Measurements from ENCODE around the gene CYP21A2.
"Not testable (repeated sequence)": the region's sequence is repeated elsewhere in the genome, so short reads cannot be mapped to it uniquely, and the experiment has no call there.

Gene CYP21A2

DNA sequence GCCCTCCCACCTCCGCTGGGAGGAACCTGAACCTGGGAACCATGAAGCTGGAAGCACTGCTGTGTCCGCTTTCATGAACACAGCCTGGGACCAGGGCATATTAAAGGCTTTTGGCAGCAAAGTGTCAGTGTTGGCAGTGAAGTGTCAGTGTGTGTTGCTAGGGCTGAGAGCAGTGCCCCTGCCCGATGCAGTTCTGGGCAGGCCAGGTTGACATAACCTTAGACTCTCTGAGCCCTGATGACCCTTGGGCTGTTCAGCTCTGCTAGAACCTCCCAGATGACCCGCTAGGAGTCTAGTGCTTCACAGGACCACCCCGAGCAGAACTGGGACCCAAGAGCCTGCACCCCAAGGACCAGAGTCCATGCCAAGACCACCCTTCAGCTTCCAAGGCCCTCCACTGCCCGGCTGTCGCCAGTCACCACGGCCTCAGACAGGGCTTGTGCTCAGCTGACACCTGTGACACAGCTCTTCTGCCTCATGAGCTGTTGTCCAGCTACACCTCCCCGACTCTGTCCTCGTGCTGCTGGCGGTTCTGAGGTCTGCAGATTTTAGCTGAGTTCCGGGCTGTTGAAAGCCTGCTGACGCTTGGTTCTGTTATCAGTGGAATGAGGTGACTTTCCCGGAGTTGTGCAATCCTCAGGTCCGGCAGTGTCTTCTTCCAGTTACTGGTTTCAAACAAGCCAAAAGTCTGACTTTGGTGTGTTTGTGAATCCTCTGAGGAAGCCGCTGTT is 2.8 kb upstream of the CYP21A2 start:
- DNase-seq, result not testable (repeated sequence)

DNA sequence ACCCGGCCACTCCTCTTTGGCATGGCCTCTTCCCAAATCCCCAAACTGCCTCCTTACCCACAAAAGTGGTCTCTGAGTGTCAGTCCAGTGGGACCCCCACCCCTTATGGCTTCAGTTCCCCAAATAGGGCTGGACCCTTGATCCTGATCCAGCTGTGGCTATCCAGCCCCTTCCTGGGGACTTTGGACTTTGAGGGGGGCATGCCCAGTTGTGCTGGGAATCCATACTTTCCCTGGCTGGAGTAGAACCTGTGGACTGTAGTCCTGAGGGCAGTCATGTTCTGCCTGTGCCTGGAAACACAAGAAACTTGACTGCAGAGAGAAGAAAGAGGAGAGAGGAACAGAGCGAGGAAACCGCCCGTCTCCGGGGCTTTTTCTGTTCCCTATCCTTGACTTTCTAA is 1.1 kb upstream of the CYP21A2 start:
- not testable (repeated sequence) for DNase-seq

DNA sequence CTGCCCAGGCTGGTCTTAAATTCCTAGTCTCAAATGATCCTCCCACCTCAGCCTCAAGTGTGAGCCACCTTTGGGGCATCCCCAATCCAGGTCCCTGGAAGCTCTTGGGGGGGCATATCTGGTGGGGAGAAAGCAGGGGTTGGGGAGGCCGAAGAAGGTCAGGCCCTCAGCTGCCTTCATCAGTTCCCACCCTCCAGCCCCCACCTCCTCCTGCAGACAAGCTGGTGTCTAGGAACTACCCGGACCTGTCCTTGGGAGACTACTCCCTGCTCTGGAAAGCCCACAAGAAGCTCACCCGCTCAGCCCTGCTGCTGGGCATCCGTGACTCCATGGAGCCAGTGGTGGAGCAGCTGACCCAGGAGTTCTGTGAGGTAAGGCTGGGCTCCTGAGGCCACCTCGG is 663 bp downstream of the CYP21A2 start:
- not testable (repeated sequence) for DNase-seq

DNA sequence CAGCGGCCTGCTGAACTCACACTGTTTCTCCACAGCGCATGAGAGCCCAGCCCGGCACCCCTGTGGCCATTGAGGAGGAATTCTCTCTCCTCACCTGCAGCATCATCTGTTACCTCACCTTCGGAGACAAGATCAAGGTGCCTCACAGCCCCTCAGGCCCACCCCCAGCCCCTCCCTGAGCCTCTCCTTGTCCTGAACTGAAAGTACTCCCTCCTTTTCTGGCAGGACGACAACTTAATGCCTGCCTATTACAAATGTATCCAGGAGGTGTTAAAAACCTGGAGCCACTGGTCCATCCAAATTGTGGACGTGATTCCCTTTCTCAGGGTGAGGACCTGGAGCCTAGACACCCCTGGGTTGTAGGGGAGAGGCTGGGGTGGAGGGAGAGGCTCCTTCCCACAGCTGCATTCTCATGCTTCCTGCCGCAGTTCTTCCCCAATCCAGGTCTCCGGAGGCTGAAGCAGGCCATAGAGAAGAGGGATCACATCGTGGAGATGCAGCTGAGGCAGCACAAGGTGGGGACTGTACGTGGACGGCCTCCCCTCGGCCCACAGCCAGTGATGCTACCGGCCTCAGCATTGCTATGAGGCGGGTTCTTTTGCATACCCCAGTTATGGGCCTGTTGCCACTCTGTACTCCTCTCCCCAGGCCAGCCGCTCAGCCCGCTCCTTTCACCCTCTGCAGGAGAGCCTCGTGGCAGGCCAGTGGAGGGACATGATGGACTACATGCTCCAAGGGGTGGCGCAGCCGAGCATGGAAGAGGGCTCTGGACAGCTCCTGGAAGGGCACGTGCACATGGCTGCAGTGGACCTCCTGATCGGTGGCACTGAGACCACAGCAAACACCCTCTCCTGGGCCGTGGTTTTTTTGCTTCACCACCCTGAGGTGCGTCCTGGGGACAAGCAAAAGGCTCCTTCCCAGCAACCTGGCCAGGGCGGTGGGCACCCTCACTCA is 1.4 kb downstream of the CYP21A2 start:
- not testable (repeated sequence) for DNase-seq

DNA sequence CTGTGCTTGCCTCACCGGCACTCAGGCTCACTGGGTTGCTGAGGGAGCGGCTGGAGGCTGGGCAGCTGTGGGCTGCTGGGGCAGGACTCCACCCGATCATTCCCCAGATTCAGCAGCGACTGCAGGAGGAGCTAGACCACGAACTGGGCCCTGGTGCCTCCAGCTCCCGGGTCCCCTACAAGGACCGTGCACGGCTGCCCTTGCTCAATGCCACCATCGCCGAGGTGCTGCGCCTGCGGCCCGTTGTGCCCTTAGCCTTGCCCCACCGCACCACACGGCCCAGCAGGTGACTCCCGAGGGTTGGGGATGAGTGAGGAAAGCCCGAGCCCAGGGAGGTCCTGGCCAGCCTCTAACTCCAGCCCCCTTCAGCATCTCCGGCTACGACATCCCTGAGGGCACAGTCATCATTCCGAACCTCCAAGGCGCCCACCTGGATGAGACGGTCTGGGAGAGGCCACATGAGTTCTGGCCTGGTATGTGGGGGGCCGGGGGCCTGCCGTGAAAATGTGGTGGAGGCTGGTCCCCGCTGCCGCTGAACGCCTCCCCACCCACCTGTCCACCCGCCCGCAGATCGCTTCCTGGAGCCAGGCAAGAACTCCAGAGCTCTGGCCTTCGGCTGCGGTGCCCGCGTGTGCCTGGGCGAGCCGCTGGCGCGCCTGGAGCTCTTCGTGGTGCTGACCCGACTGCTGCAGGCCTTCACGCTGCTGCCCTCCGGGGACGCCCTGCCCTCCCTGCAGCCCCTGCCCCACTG is 2.3 kb downstream of the CYP21A2 start:
- DNase-seq, result not testable (repeated sequence)

DNA sequence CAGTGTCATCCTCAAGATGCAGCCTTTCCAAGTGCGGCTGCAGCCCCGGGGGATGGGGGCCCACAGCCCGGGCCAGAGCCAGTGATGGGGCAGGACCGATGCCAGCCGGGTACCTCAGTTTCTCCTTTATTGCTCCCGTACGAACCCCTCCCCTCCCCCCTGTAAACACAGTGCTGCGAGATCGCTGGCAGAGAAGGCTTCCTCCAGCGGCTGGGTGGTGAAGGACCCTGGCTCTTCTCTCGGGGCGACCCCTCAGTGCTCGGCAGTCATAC is 2.8 kb downstream of the CYP21A2 start:
- DNase-seq, result not testable (repeated sequence)

DNA sequence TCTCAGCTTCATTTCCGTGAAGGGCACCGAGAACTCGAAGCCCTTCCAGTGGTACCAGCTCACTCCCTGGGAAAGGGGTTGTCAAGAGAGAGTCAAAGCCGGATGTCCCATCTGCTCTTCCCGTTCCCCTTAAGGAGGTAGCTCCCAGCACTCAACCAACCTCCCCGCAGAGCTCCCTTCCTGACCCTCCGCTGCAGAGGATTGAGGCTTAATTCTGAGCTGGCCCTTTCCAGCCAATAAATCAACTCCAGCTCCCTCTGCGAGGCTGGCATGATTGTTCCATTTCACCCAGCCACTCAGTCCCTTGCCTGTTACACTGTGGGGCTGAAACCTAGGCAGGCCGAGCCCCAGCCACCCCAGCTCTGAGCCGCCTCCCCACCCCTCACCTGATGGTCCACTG is 3.2 kb downstream of the CYP21A2 start:
- DNase-seq, result not testable (repeated sequence)

DNA sequence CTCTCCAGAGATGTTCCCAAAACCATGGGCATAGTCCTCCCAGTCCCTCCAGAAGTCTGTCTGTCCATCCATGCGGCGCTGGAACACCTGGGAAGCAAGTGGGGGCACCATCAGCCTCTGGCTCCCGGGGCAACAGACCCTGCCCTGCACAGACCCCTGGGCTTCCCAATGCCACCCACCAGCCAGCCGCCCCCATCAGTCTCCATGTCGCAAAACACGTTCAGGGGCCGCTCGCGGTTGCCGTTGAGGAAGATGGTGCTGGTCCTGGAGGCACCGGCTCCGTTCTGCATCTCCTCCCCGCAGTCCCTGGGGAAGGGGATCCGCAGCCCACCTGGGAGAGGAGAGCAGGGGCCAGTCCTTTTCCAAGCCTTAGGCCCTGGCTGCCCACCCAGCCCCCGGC is 4.1 kb downstream of the CYP21A2 start:
- DNase-seq, result not testable (repeated sequence)

DNA sequence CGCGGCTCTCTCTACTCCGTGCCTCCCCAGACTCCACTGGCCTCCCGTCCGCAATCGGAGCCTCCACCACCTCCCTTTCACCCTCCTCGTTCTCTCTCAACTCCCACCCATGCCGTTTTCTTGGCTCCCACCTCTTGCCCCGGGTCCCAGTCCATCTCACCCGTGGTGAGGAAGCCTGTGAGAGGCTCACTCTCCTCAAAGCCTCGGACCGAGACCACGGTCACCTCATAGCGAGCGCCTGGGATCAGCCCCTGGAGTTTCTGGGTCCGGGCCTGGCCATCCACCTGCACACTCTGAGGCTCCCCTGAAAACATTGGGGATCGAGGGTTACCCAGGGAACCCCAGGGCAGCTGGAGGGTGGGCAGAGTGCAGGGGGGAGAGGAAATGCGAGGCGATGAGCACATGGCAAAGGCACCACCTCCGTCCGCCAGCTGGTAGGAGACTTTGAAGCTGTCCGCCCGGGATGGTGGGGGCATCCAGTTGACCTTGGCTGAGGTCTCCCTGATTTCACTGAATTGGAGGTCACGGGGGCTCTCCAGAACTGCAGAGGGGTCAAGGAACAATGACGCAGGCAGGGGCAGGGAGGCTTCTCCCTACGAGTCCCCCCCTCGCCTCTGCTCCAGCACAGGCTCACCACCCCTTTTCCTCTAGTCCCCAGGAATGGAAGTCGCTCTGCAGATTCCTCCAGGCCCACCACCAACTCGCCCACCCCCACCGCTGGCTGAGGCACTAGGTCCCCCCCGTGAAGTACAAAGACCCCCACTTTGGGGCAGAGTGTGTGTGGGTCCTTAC is 5.6 kb downstream of the CYP21A2 start:
- DNase-seq, result not testable (repeated sequence)

DNA sequence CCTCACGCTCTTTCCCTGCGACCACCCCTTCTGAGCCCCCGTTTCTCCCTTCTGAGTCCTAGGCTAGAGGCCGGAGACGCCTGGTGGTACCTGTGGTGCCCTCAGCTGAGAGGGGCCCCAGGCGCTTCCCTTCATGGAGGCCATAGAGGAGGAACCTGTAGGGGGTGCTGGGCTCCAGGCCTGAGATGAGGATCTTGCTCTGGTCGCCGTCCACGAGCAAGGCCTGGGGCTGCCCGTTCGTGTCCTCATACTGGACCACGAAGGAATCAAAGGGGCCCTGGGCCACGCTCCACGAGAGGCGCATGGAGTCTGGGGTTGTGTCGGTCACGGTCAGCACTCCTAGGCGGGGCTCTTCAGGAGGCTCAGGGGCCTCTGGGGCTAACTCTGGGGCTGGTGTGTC is 6.7 kb downstream of the CYP21A2 start:
- DNase-seq, result not testable (repeated sequence)

DNA sequence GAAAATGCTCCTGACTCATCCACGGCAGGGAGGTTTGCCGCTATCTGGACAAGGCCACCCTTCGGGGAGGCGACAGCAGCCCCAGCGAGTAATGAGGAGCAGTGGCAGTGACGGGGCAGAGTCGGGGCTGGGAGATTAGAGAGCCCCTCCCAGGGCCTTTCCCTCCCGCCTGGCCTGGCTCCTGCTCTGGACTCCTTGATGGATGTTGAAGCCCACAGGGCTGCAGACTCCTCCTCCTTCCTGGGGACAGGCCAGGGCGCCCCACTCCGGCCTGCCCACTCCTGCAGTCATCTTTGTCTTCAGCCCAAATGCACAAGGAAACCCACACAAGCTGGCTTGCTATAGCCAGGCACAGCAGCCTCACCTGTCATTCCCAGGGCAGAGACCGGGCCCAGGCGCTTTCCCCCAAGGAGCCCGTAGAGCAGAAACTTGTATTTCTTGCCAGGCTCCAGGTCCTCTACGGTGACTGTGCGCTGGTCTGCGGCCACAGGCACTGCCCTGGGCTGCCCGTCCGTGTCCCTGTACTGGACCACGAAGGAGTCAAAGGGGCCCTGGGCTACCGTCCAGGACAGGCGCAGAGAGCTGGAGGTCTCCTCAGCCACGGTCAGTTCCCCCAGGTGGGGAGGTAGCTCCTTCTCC is 7.7 kb downstream of the CYP21A2 start:
- DNase-seq, result no peak

DNA sequence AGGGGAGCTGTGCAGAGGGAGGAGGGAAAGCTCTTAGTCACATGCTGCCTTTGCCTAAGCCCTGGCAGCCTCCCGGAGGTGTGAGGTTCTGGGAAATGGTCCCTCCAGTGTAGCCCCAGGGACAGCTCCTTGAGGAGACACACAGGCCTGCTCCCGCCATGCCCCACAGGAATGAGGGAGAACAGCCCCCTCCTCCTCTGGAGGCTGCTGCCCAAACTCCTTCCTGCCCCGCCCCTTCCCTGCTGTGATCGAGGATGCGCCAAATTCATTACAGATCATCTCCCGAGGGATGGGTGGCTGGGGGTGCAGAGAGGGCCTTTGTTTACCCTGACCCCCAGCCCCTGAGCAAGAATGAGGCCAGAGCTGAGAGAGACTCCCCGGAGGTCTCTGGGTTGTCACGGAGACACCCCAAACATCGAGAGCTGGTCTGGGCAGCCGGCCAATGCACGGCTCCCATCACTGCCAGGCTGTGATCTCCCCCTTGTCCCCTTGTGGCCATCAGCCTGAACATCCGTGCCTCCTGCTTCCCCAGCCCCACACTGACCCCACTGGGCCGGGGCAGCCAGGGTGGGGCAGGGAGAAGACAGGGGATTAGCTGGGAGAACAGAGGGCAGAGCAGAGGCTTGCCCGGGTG is 8.4 kb downstream of the CYP21A2 start:
- no peak for DNase-seq

DNA sequence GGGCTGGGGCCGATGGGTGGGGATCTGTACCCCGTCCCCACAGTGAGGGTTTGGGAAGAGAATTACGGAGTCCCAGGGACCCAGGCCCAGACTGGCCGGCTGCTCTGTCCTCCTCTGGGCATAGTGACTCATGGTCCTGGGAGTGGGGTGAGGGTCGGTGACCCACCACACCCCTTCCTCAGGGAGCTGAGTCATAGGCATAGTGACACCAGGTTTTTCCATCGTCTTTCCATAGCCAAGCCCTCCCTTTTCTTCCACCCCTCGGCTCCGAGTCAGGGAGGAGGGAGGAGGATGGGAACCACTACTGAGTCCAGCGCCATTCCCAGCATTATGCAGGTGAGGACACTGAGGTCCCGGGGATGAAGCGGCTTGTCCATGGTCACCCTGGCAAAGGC is 8.9 kb downstream of the CYP21A2 start:
- DNase-seq, result no peak

DNA sequence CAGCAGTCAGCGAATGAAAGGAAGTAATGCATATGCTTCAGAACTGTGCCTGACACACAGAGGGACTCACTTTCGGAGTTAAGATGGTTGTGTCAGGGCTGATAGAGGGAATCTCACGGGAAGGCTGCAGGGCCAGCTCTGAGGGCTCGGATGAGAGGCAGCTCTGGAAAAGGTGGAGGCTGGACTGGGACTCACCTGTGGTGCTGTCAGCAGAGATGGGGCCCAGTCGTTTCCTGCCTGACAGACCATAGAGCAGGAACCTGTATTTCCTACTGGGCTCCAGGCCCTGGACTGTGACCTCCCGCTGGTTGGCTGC is 9.3 kb downstream of the CYP21A2 start:
- no peak for DNase-seq

DNA sequence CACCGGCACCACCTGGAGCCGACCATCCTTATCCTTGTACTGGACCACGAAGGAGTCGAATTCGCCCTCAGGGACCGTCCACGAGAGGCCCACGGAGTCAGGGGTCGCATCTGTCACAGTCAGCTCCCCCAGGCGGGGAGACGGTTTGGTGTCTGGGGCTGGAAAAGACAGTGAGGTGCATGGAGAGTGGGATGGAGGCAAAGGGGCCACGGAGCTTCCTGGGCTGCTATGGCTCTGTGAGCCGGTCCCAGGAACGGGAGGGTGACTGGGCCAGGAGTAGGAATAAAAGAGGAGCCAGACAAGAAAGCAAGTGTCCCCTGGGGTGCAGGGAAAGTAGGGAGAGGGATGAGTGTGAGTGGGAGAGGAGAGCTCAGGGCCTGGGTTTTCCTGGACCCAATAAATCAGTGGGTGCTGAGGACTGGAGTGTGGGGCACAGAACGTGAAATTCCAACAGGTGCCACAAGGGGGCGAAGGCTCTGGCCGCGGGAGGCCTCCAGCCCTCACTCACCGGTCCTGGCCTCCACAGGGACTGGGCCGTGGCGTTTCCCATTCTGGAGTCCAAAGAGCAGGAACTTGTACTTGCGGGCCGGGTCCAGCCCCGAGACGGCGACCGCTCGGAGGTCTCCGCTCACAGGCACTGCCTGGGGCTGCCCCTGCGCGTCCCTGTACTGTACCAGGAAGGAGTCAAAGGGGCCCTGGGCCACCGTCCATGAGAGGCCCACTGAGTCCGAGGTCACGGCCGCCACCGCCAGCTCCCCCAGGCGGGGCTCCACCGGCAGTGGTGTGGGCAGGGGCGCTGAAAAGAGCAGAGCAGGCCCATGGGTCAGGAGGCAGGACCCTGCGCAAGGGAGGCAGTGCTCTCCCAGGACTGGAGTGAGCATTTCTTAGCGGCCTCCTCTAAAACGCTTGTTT is 9.9 kb downstream of the CYP21A2 start:
- DNase-seq, result no peak

DNA sequence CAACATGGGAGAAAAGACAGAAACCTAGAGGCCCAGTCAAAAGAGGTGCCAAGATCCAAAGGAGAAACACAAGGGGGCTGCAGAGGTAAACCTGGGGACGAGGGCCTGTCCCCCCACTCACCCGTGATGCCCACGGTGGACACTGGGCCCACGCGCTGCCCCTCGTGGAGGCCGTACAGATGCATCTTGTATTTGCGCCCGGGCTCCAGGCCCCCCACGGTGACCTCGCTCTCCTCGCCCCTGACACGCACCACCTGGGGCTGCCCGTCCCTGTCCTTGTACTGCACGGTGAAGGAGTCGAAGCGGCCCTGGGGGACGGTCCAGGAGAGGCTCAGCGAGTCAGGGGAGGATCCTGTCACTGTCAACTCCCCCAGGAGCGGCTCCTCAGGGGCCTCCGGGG is 10.9 kb downstream of the CYP21A2 start:
- DNase-seq, result not testable (repeated sequence)

DNA sequence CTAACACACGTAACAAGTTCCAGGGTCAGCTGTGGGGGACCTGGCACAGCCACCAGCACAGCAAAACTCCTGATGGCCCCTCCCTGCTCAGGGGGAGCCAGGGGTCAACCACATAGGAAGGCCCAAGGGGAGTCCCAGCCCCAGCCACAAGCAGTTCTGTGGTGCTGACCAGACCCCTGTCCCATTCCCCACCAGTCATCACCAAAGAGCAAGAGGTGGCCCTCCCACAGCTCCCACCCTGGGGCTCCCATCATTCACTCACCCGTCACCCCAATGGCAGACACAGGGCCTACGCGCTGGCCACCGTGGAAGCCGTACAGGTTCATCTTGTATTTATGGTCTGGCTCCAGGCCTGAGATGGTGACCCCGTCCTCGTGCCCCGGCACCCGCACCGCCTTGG is 11.5 kb downstream of the CYP21A2 start:
- DNase-seq, result not testable (repeated sequence)

DNA sequence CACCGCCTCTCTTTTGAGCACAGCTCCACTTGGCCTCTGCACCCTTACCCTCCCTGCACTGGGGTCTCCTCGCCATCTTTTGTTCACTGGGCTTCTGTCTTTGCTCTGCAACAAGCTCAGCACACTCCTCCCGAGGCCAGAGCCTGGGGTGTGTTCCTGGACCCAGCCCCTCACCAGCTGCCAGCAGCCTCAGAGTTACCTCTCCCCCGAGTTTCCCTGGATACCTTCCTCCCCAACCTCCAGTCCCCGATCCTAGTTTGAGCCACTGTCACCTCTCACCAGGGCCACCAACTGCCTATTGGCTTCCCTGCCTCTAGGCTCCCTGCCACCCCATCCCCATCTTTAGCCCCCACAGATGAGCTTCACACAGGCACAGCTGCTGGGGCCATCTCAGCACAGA is 12.3 kb downstream of the CYP21A2 start:
- no peak for DNase-seq

DNA sequence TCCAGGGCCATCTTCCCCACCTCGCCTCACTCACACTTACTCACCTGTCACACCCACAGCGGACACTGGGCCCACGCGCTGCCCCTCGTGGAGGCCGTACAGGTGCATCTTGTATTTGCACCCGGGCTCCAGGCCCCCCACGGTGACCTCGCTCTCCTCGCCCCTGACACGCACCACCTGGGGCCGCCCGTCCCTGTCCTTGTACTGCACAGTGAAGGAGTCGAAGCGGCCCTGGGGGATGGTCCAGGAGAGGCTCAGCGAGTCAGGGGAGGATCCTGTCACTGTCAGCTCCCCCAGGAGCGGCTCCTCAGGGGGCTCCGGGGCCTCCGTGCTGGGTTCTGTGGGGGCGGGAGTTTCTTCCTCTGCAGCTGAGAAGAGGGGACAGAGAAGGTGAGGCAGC is 14.4 kb downstream of the CYP21A2 start:
- DNase-seq, result not testable (repeated sequence)

DNA sequence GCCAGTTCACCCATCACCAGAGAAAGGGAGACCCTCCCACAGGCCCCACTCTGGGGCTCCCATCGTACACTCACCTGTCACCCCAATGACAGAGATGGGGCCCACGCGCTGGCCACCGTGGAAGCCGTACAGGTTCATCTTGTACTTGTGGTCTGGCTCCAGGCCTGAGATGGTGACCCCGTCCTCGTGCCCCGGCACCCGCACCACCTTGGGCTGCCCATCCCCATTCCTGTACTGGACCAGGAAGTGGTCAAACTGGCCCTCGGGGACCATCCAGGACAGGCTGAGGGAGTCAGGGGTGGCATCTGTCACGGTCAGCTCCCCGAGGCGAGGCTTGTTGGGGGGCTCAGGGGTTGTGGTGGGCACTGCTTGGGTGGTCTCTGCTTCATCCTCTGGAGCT is 15.1 kb downstream of the CYP21A2 start:
- not testable (repeated sequence) for DNase-seq

DNA sequence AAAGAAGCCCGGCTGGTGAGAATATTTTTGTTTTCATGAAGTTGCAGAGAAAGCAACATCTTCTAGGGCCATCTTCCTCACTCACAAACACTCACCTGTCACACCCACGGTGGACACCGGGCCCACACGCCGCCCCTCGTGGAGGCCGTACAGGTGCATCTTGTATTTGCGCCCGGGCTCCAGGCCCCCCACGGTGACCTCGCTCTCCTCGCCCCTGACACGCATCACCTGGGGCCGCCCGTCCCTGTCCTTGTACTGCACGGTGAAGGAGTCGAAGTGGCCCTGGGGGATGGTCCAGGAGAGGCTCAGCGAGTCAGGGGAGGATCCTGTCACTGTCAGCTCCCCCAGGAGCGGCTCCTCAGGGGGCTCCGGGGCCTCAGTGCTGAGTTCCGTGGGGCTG is 17.5 kb downstream of the CYP21A2 start:
- DNase-seq, result not testable (repeated sequence)

All from NCI-H2081 treated with DMSO at 0.1 percent for 48 hours (cell line).